ENCODE data around the gene TRAPPC2L. TPM values are rescaled to one million over a fixed set of nuclear protein-coding genes. Genes with fewer than 3 reads are reported as not detected.

Gene TRAPPC2L
- total RNA-seq, 2 experiments from 2014 or later: 27.6 to 44.9 TPM

GRCh38 chr16:88856122-88856827, 652 bp upstream of the TRAPPC2L start:
- Histone ChIP-seq H2AFZ (ENCODE audit: low read length) (no peak overlapping the region; the same call in 1 of the 2 replicates), H3K9me2 (ENCODE audit: insufficient read depth, low read length) (no peaks in the 10 kb centered on the region), H3K4me3 (ENCODE audit: low read depth, low read length, poor library complexity, severe bottlenecking) (peak overlapping the region; percentile 83), H3K27ac (ENCODE audit: low read depth, low read length, poor library complexity, severe bottlenecking) (no peak overlapping the region), H3K9me3 (ENCODE audit: low read length) (no peaks in the 10 kb centered on the region), H3K79me2 (ENCODE audit: insufficient read depth, low read depth, low read length) (no peaks in the 10 kb centered on the region; the same call in 1 of the 2 replicates), H4K20me1 (ENCODE audit: insufficient read depth, low read length) (0 out of 2 replicates have a peak, but pooled peaks cover 4% of the 10 kb centered on the region), H3K4me1 (ENCODE audit: insufficient read depth, low read length, poor library complexity, severe bottlenecking) (peaks cover 25% of the 10 kb centered on the region), H3K36me3 (ENCODE audit: insufficient read depth, low read length) (peaks cover 23% of the 10 kb centered on the region; the same call in 1 of the 2 replicates), H3K4me2 (ENCODE audit: low read length) (peak overlapping the region; percentile 58)
- BruUV-seq (replicated peaks): no TSS peak
- ChIA-PET CTCF (ENCODE audit: unreplicated experiment) (no interaction called here), POLR2A (interaction anchor here (0.7 kb wide), 1 partner anchor 13 kb away, joined by 3 read pairs; no protein-coding TSS in a partner anchor)
- intact Hi-C loops (cut with micrococcal nuclease; ENCODE audit: unreplicated experiment): loop anchor here (5.0 kb wide), 1 partner anchor 111 kb away; no protein-coding TSS in a partner anchor
- TF ChIP-seq EZH2phosphoT487 (IDR thresholded peaks at IDR 0.05; ENCODE audit: borderline replicate concordance, low read depth, low read length) (no peak), CTCF (conservative IDR thresholded peaks at IDR 0.05; ENCODE audit: low read length) (no peak)
- peak; percentile 7 for DNase-seq (ENCODE audit: low spot score)

GRCh38 chr16:88857728-88858339, 907 bp downstream of the TRAPPC2L start:
- no TSS peak for BruUV-seq (replicated peaks)
- ChIA-PET CTCF (ENCODE audit: unreplicated experiment) (interaction anchor here (0.5 to 1.2 kb wide), 4 partner anchors 263 to 383 kb away, joined by 3 to 5 read pairs (median 4); no protein-coding TSS in a partner anchor), POLR2A (interaction anchor here (1.0 kb wide), 1 partner anchor 9 kb away, joined by 4 read pairs; no protein-coding TSS in a partner anchor)
- Histone ChIP-seq H3K4me2 (ENCODE audit: low read length) (peak overlapping the region; percentile 86), H3K79me2 (ENCODE audit: insufficient read depth, low read depth, low read length) (no peaks in the 10 kb centered on the region; the same call in 1 of the 2 replicates), H3K27ac (ENCODE audit: low read depth, low read length, poor library complexity, severe bottlenecking) (peak overlapping the region; percentile 6), H3K36me3 (ENCODE audit: insufficient read depth, low read length) (peaks cover 23% of the 10 kb centered on the region), H3K9me3 (ENCODE audit: low read length) (no peaks in the 10 kb centered on the region), H2AFZ (ENCODE audit: low read length) (peak overlapping the region; percentile 18; the same call in 1 of the 2 replicates), H4K20me1 (ENCODE audit: insufficient read depth, low read length) (0 out of 2 replicates have a peak, but pooled peaks cover 4% of the 10 kb centered on the region), H3K4me3 (ENCODE audit: low read depth, low read length, poor library complexity, severe bottlenecking) (peak overlapping the region; percentile 83), H3K4me1 (ENCODE audit: insufficient read depth, low read length, poor library complexity, severe bottlenecking) (peaks cover 25% of the 10 kb centered on the region), H3K9me2 (ENCODE audit: insufficient read depth, low read length) (no peaks in the 10 kb centered on the region)
- TF ChIP-seq CTCF (conservative IDR thresholded peaks at IDR 0.05; ENCODE audit: low read length): peak; percentile 88
- no peak for TF ChIP-seq EZH2phosphoT487 (IDR thresholded peaks at IDR 0.05; ENCODE audit: borderline replicate concordance, low read depth, low read length)
- peak; percentile 80 for DNase-seq (ENCODE audit: low spot score)
- intact Hi-C loops (cut with micrococcal nuclease; ENCODE audit: unreplicated experiment): loop anchor here (1.0 to 5.0 kb wide), 3 partner anchors 42 to 309 kb away; no protein-coding TSS in a partner anchor
